GM12874 (cell line): ENCODE measurements around the gene ZNF691.

ENCODE experiments used
- TF ChIP-seq, protein P1 (sequence below): IDR thresholded peaks from 2 replicates; pipeline ENCODE4 v1.5.1; 2011; ENCODE audit warnings: low read depth, mild to moderate bottlenecking, control low read depth, low read length, moderate library complexity; ENCODE audit not compliant: insufficient read depth

Gene ZNF691

GRCh38 chr1:42889264-42889663 is 42.9 kb downstream of the ZNF691 start:
- TF ChIP-seq, protein P1, sequence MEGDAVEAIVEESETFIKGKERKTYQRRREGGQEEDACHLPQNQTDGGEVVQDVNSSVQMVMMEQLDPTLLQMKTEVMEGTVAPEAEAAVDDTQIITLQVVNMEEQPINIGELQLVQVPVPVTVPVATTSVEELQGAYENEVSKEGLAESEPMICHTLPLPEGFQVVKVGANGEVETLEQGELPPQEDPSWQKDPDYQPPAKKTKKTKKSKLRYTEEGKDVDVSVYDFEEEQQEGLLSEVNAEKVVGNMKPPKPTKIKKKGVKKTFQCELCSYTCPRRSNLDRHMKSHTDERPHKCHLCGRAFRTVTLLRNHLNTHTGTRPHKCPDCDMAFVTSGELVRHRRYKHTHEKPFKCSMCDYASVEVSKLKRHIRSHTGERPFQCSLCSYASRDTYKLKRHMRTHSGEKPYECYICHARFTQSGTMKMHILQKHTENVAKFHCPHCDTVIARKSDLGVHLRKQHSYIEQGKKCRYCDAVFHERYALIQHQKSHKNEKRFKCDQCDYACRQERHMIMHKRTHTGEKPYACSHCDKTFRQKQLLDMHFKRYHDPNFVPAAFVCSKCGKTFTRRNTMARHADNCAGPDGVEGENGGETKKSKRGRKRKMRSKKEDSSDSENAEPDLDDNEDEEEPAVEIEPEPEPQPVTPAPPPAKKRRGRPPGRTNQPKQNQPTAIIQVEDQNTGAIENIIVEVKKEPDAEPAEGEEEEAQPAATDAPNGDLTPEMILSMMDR: no peak

- TF ChIP-seq, protein P1: no peak
Observed at GRCh38 chr1:42891465-42892138, 45.2 kb downstream of the ZNF691 start.
